ENCODE measurements around the gene CDC42BPA.
A peak's percentile ranks its signal among the peaks of the same experiment; 100 is the strongest.

Gene CDC42BPA

DNA sequence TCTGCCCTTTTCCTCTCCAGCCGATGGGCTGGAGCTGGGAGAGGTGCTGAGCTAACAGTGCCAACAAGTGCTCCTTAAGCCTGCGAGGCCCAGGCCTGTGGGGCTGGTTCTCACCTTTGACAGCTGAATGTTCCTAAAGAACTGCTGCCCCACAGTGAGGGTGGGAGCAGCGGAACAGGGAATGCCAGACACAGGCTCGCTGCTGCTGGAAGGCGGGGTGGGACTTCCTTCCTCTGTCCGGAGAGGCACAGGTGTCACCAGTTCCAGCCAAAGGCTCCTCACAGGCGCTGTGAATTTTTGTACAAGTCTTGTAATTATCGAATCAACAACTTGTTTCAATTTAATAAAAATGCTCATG is 331.1 kb downstream of the CDC42BPA start:
- Histone ChIP-seq H3K4me3 (ENCODE audit: low read depth in 1 of 5, low read length in 5 of 5) (no peak overlapping the region), H3K36me3 (ENCODE audit: control insufficient read depth in 5 of 5, insufficient read depth in 5 of 5, low read length in 5 of 5) (peaks cover 0 to 64% (median 55%) of the 10 kb centered on the region in 5 donors), H3K9ac (ENCODE audit: low read length in 5 of 5) (no peak overlapping the region), H3K4me1 (ENCODE audit: control insufficient read depth in 5 of 5, insufficient read depth in 5 of 5, low read length in 5 of 5) (peaks cover 6 to 42% (median 22%) of the 10 kb centered on the region in 5 donors), H3K27ac (ENCODE audit: low read depth, low read length) (no peak overlapping the region), H3K27me3 (ENCODE audit: control insufficient read depth in 5 of 5, insufficient read depth in 4 of 5, low read length in 5 of 5) (no peaks in the 10 kb centered on the region), H3K9me3 (ENCODE audit: control insufficient read depth in 5 of 5, low read length in 5 of 5) (no peaks in the 10 kb centered on the region)

DNA sequence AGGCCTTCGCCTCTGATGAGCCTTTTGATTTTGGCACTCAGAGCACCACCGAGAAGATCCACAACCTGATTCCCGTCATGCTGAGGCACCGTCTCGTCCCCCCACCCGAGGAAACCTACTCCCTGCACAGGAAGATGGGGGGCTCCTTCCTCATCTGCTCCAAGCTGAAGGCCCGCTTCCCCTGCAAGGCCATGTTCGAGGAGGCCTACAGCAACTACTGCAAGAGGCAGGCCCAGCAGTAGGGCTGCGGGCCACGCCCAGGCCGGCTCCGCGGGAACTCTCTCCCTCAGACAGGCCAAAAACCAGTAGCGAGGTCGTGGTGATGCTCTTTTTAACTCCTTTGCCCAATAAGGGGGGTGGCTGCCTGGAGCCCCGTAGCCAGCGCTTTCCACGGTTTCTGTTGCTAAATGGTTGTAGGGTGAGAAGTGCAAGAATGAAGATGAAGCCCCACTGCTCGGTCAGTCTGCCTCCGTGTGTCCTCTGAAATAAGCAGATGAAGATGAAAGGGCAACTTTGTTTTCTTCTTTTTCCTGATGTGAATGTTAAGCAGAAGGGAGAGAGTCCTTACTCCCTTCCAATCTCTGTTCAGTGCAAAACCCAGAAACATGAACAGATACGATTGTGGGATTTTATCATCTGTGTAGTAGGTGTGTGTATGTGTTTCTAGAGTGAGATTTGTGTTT is 331.7 kb downstream of the CDC42BPA start:
- H3K27ac ChIP-seq (ENCODE audit: low read depth, low read length) = no peak overlapping the region
- no peaks in the 10 kb centered on the region for H3K27me3 ChIP-seq (ENCODE audit: control insufficient read depth in 5 of 5, insufficient read depth in 4 of 5, low read length in 5 of 5)
- H3K9me3 ChIP-seq (ENCODE audit: control insufficient read depth in 5 of 5, low read length in 5 of 5) = no peaks in the 10 kb centered on the region
- H3K4me1 ChIP-seq (ENCODE audit: control insufficient read depth in 5 of 5, insufficient read depth in 5 of 5, low read length in 5 of 5) = peaks cover 6 to 42% (median 22%) of the 10 kb centered on the region in 5 donors
- H3K4me3 ChIP-seq (ENCODE audit: low read depth in 1 of 5, low read length in 5 of 5) = no peak overlapping the region
- H3K9ac ChIP-seq (ENCODE audit: low read length in 5 of 5) = no peak overlapping the region
- H3K36me3 ChIP-seq (ENCODE audit: control insufficient read depth in 5 of 5, insufficient read depth in 5 of 5, low read length in 5 of 5) = peaks cover 0 to 69% (median 60%) of the 10 kb centered on the region in 5 donors

DNA sequence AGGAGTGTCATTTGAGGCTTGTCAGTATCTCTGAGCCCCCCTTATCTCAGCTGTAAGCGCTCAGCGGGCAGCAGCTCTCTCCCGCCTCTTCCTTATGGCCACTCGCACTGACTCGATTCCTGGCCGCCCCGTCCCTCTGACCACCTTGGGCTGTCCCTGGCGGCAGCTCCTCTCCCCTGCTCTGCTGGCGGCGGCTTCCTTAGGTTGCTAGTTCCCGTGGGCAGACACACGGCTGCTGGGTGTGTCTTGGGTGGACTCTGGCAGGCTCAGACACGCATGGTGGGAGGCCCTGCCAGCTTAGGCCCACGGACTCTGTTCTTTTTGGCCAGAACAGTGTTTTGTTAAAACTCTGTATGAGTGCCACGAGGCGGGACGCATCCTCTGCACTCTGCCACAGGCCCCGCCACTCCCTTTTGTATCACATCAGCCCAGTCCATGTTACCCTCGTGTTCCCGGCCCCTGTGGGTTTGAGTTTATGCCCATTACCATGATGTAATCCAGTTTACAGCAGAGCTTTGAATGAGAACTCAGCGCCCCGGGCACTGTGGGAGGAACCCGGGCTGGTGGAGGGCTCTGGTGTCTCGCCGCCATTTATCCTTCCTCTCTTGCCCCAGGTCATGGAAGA is 332.3 kb downstream of the CDC42BPA start:
- Histone ChIP-seq H3K4me1 (ENCODE audit: control insufficient read depth in 5 of 5, insufficient read depth in 5 of 5, low read length in 5 of 5) (peaks cover 6 to 48% (median 26%) of the 10 kb centered on the region in 5 donors), H3K36me3 (ENCODE audit: control insufficient read depth in 5 of 5, insufficient read depth in 5 of 5, low read length in 5 of 5) (peaks cover 0 to 70% (median 66%) of the 10 kb centered on the region in 5 donors), H3K9me3 (ENCODE audit: control insufficient read depth in 5 of 5, low read length in 5 of 5) (no peaks in the 10 kb centered on the region), H3K9ac (ENCODE audit: low read length in 5 of 5) (no peak overlapping the region), H3K27ac (ENCODE audit: low read depth, low read length) (peak overlapping the region; percentile 7), H3K4me3 (ENCODE audit: low read depth in 1 of 5, low read length in 5 of 5) (no peak overlapping the region), H3K27me3 (ENCODE audit: control insufficient read depth in 5 of 5, insufficient read depth in 4 of 5, low read length in 5 of 5) (no peaks in the 10 kb centered on the region)

DNA sequence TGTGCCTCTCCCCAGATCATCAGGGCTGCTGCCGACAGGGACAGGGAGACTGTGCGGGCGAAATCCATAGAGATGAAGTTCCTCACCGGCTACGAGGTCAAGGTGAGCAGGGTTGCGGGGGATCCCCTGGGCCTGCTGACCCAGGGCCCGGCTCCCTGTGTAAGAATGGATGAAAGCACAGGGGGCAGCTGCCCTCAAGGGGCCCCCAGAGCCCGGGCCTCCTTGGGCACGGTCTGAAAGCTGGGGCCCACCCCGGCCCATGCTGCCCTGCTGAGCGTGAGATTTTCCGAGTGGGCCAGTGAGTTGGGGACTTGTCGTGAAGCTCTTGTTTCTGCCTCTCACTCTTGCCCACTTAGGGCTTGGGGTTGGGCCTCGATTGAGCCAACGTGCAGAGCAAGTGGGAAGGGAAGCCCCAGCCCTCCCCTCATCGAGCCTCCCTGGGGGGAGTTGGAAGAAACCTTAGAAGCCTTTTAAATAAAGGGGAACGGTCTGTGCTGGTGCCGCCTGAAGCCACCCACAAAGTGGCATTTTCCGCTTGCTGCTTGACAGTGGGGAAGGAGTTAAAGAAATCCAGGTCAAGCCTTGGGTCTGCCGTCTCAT is 333.0 kb downstream of the CDC42BPA start:
- H3K4me1 ChIP-seq (ENCODE audit: control insufficient read depth in 5 of 5, insufficient read depth in 5 of 5, low read length in 5 of 5) = peaks cover 6 to 54% (median 32%) of the 10 kb centered on the region in 5 donors
- H3K27me3 ChIP-seq (ENCODE audit: control insufficient read depth in 5 of 5, insufficient read depth in 4 of 5, low read length in 5 of 5) = no peaks in the 10 kb centered on the region
- H3K27ac ChIP-seq (ENCODE audit: low read depth, low read length) = no peak overlapping the region
- H3K9ac ChIP-seq (ENCODE audit: low read length in 5 of 5) = no peak overlapping the region
- no peak overlapping the region for H3K4me3 ChIP-seq (ENCODE audit: low read depth in 1 of 5, low read length in 5 of 5)
- no peaks in the 10 kb centered on the region for H3K9me3 ChIP-seq (ENCODE audit: control insufficient read depth in 5 of 5, low read length in 5 of 5)
- peaks cover 0 to 70% (median 66%) of the 10 kb centered on the region in 5 donors for H3K36me3 ChIP-seq (ENCODE audit: control insufficient read depth in 5 of 5, insufficient read depth in 5 of 5, low read length in 5 of 5)

DNA sequence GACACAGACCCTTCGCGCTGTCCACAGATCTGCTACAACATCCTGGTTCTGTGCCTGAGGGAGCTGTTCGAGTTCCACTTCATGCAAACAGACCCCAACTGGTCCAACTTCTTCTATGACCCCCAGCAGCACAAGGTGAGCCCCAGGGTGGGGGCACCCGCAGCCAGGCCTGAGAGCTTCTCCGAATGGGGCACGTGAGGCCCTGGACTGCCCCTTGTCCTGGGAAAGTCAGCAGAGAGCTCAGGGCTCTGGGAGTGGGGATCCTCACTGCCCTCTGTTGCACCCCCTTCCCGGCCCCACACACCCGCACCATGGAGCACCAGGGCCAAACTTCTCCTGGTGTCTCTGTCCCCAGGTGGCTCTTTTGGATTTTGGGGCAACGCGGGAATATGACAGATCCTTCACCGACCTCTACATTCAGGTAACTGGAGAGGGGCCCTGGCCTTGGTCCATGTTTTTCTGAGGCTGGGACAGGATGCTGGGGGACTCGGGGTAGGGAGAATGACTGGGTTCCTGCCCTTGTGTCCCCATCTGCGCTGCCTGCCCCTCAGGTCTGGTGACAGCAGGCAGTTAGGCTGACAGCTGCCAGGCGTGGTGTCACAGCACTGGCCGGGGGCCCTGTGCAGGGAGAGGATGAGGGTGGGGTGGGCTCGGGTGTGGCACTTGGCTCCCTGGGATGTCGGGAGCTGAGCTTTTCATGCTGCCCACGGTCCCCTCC is 333.6 kb downstream of the CDC42BPA start:
- no peaks in the 10 kb centered on the region for H3K27me3 ChIP-seq (ENCODE audit: control insufficient read depth in 5 of 5, insufficient read depth in 4 of 5, low read length in 5 of 5)
- no peak overlapping the region for H3K27ac ChIP-seq (ENCODE audit: low read depth, low read length)
- H3K36me3 ChIP-seq (ENCODE audit: control insufficient read depth in 5 of 5, insufficient read depth in 5 of 5, low read length in 5 of 5) = peaks cover 0 to 75% (median 66%) of the 10 kb centered on the region in 5 donors
- H3K9ac ChIP-seq (ENCODE audit: low read length in 5 of 5) = peak overlapping the region in 1 of 5 donors; percentile 38
- H3K9me3 ChIP-seq (ENCODE audit: control insufficient read depth in 5 of 5, low read length in 5 of 5) = no peaks in the 10 kb centered on the region
- H3K4me1 ChIP-seq (ENCODE audit: control insufficient read depth in 5 of 5, insufficient read depth in 5 of 5, low read length in 5 of 5) = peaks cover 6 to 60% (median 39%) of the 10 kb centered on the region in 5 donors
- no peak overlapping the region for H3K4me3 ChIP-seq (ENCODE audit: low read depth in 1 of 5, low read length in 5 of 5)

DNA sequence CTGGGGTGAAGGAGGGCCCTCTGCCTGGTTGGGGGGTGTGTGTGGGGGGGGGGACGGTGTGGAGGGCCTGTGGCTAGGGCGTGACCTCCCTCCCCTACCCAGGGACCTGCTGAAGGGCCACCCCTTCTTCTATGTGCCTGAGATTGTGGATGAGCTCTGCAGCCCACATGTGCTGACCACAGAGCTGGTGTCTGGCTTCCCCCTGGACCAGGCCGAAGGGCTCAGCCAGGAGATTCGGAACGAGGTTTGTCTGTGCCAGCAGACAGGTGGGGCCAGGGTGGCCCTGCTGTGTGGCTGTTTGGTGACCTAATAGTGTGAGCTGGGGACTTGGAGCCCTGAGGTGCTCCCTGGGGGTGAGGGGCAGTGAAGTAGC is 334.3 kb downstream of the CDC42BPA start:
- Histone ChIP-seq H3K27ac (ENCODE audit: low read depth, low read length) (no peak overlapping the region), H3K36me3 (ENCODE audit: control insufficient read depth in 5 of 5, insufficient read depth in 5 of 5, low read length in 5 of 5) (peaks cover 0 to 80% (median 67%) of the 10 kb centered on the region in 5 donors), H3K4me3 (ENCODE audit: low read depth in 1 of 5, low read length in 5 of 5) (no peak overlapping the region), H3K9ac (ENCODE audit: low read length in 5 of 5) (peak overlapping the region in 1 of 5 donors; percentile 38), H3K27me3 (ENCODE audit: control insufficient read depth in 5 of 5, insufficient read depth in 4 of 5, low read length in 5 of 5) (no peaks in the 10 kb centered on the region), H3K4me1 (ENCODE audit: control insufficient read depth in 5 of 5, insufficient read depth in 5 of 5, low read length in 5 of 5) (peaks cover 6 to 60% (median 39%) of the 10 kb centered on the region in 5 donors), H3K9me3 (ENCODE audit: control insufficient read depth in 5 of 5, low read length in 5 of 5) (no peaks in the 10 kb centered on the region)

DNA sequence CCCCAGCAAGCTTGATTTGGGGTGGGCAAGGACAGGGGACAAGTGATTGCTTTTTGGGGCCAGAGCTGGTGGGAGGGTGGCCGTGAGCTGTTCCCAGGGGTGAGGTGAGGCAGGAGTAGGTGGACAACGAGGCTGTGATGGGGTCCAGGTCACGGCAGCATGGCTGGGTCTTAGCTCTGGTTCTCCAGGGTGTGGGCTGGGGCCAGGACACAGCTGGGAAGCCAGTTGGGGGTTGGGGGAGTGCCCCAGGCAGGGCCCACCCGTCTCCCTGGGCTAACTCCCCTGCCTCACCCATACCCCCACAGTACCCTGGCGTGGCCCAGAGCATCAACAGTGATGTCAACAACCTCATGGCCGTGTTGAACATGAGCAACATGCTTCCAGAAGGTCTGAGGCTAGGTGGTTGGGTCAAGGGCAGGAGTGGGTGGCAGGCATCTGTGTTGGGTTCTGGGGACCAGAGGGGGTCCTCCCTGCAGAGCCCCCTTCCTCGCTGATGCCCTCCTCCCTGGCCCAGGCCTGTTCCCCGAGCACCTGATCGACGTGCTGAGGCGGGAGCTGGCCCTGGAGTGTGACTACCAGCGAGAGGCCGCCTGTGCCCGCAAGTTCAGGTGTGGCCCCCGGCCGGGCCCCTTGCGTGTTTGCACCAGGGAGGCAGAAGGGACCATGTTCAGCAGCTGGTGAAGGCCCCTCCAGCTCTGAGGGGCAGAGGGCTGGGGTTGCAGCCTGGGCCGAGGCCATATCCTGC is 334.9 kb downstream of the CDC42BPA start:
- H3K36me3 ChIP-seq (ENCODE audit: control insufficient read depth in 5 of 5, insufficient read depth in 5 of 5, low read length in 5 of 5) = peaks cover 0 to 85% (median 71%) of the 10 kb centered on the region in 5 donors

DNA sequence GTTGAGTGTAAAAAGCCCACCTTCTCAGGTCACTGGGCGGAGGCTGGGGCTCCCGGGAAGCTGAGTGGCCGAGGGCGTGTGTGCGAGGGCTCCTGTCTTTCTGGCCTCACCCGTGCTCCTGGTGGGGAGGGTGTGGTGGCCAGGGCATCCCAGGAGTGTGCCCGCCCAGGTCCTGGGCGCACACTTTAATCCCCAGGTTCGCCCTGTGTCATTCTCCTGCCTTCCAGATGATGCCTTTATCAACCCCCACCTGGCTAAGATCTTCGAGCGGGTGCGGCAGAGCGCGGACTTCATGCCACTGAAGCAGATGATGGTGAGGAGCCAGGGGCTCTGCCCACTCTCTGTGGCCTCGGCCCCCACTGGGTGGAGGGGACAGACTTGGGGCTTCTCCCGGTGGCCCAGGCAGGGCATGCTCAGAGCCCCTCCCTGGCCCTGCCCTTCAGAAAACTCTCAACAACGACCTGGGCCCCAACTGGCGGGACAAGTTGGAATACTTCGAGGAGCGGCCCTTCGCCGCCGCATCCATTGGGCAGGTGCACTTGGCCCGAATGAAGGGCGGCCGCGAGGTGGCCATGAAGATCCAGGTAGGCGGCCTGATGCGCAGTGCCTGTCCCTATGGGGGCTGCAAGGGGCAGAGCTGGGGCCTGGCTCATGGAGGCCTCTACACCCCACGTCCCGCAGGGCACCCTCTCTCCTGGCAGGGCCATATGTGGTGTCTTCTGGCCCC is 335.7 kb downstream of the CDC42BPA start:
- Histone ChIP-seq H3K9ac (ENCODE audit: low read length in 5 of 5) (no peak overlapping the region), H3K9me3 (ENCODE audit: control insufficient read depth in 5 of 5, low read length in 5 of 5) (no peaks in the 10 kb centered on the region), H3K36me3 (ENCODE audit: control insufficient read depth in 5 of 5, insufficient read depth in 5 of 5, low read length in 5 of 5) (peaks cover 0 to 91% (median 74%) of the 10 kb centered on the region in 5 donors), H3K27ac (ENCODE audit: low read depth, low read length) (no peak overlapping the region), H3K4me3 (ENCODE audit: low read depth in 1 of 5, low read length in 5 of 5) (no peak overlapping the region), H3K4me1 (ENCODE audit: control insufficient read depth in 5 of 5, insufficient read depth in 5 of 5, low read length in 5 of 5) (peaks cover 4 to 60% (median 39%) of the 10 kb centered on the region in 5 donors), H3K27me3 (ENCODE audit: control insufficient read depth in 5 of 5, insufficient read depth in 4 of 5, low read length in 5 of 5) (no peaks in the 10 kb centered on the region)

More for the DNA sequence above, 334.9 kb downstream of the CDC42BPA start:
- H3K27me3 ChIP-seq (ENCODE audit: control insufficient read depth in 5 of 5, insufficient read depth in 4 of 5, low read length in 5 of 5) = no peaks in the 10 kb centered on the region
- peaks cover 4 to 60% (median 39%) of the 10 kb centered on the region in 5 donors for H3K4me1 ChIP-seq (ENCODE audit: control insufficient read depth in 5 of 5, insufficient read depth in 5 of 5, low read length in 5 of 5)
- H3K9me3 ChIP-seq (ENCODE audit: control insufficient read depth in 5 of 5, low read length in 5 of 5) = no peaks in the 10 kb centered on the region
- no peak overlapping the region for H3K4me3 ChIP-seq (ENCODE audit: low read depth in 1 of 5, low read length in 5 of 5)
- no peak overlapping the region for H3K9ac ChIP-seq (ENCODE audit: low read length in 5 of 5)
- peak overlapping the region; percentile 30 for H3K27ac ChIP-seq (ENCODE audit: low read depth, low read length)

DNA sequence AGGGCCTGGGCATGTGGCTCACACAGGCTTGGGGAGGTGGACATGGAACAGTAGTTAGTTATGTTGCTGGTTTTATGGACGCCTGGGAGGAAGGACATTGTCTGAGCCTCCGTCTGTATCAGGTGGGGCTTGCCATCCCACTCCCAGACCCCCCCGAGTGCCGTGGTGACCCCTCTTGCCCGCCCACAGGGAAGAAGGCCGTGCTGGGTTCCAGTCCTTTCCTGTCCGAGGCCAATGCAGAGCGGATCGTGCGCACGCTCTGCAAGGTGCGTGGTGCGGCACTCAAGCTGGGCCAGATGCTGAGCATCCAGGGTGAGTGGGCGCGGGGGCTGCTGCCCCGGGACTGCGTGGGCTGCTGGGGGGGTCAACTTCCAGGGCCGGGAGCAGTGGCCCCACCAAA is 336.5 kb downstream of the CDC42BPA start:
- Histone ChIP-seq H3K9me3 (ENCODE audit: control insufficient read depth in 5 of 5, low read length in 5 of 5) (no peaks in the 10 kb centered on the region), H3K36me3 (ENCODE audit: control insufficient read depth in 5 of 5, insufficient read depth in 5 of 5, low read length in 5 of 5) (peaks cover 0 to 88% (median 71%) of the 10 kb centered on the region in 5 donors), H3K4me1 (ENCODE audit: control insufficient read depth in 5 of 5, insufficient read depth in 5 of 5, low read length in 5 of 5) (peaks cover 2 to 60% (median 31%) of the 10 kb centered on the region in 5 donors), H3K4me3 (ENCODE audit: low read depth in 1 of 5, low read length in 5 of 5) (no peak overlapping the region), H3K27ac (ENCODE audit: low read depth, low read length) (no peak overlapping the region), H3K27me3 (ENCODE audit: control insufficient read depth in 5 of 5, insufficient read depth in 4 of 5, low read length in 5 of 5) (no peaks in the 10 kb centered on the region), H3K9ac (ENCODE audit: low read length in 5 of 5) (no peak overlapping the region)

Measured in subcutaneous abdominal adipose tissue (tissue), 5 donors.